OCI-M1 (cell line): ENCODE measurements around the gene NXNL1.
"Not testable (repeated sequence)": the region's sequence is repeated elsewhere in the genome, so short reads cannot be mapped to it uniquely, and the experiment has no call there.

Experiments used
- DNase-seq: peaks from one replicate; lab custom pipeline; 2025; lab: John Stamatoyannopoulos, UW

NXNL1 gene

GRCh38 chr19:17460372-17461230 is at the start of gene NXNL1:
Gene NXNL1 (minus strand): TSS chr19:17460926. CDS start chr19:17460869, 57 bp downstream.
- no peak for DNase-seq

- not testable (repeated sequence) for DNase-seq
Observed at GRCh38 chr19:17508558-17508933, 47.8 kb upstream of the NXNL1 start.

DNA sequence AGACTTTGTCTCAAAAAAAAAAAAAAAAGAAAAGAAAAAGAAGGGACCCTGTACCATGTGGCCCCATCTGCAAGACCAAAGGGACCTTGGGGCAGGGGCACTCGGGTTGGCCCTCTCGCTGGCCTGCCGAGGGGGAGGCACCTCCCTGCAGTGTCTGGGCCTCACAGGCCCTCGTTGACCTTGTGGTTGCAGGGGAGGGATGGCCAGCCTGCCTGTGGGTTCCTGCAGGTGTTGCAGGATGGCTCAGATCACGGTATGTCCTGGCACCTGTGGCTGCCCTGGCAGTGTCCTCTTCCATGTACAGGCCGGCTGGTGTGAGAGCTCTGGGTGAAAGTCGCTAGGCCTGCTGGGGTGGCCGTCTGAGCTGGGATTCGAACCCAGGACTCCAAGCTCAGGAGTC is 46.0 kb upstream of the NXNL1 start:
- DNase-seq, result no peak

DNA sequence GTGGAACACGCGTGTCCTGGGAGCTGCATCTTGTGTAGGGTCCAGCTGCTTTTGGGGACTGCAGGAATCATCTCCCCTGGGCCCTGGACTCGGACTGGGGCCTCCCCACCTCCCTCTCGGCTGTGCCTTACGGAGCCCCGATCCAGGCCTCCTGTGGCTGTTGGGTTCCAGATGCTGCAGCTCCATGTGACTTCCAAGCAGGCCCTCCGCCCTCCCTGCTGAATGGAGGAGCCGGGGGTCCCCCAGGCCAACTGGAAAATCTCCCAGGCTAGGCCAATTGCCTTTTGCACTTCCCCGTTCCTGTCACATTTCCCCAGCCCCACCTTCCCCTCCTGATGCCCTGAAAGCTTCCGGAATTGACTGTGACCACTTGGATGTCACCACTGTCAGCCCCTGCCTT is 44.5 kb upstream of the NXNL1 start:
- no peak for DNase-seq

GRCh38 chr19:17504456-17504855 is 43.7 kb upstream of the NXNL1 start:
- no peak for DNase-seq

GRCh38 chr19:17504030-17504429 is 43.3 kb upstream of the NXNL1 start:
- no peak for DNase-seq

DNA sequence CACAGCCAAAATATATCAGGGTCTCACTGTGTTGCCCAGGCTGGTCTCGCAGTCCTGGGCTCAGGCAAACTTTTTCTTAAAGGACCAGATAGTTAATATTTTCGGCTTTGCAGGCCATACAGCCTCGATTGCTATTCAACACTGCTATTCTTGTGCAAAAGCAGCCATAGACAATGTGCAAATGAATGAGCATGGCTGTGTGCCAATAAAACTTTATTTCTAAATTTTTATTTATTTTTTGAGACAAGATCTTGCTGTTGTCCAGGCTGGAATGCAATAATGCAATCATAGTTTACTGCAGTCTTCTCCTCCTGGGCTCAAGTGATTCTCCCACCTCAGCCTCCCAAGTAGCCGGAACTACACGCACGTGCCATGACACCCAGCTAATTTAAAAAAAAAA is 42.5 kb upstream of the NXNL1 start:
- no peak for DNase-seq

DNA sequence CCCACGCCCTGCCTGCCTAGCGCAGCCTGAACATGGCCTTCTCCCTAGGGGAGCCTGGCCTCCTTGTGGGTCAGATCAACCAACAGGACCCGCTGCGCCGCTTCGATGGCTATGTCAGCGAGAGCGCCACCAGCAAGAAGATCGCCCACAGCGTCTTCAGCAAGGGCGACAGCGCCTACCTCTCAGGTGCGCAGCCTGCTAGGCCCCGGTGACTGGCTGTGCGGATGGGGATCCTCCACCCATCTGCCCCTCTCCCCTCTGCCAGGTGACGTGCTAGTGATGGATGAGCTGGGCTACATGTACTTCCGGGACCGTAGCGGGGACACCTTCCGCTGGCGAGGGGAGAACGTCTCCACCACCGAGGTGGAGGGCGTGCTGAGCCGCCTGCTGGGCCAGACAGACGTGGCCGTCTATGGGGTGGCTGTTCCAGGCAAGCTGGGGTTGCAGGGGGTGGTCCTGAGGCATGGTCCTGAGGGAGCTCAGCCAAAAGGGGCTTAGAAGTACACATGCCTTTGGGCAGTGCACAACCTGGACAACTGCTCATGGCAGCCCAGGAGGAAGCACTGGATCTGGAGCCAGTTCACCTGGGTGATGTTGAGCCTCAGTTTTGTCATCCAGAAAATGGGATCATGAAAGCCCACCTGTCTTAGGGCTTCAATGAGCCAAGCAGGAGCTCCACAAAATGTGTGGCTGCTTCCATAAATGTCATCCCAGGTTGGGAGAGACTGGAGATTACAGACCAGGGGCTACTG is 39.9 kb upstream of the NXNL1 start:
- DNase-seq, result no peak

GRCh38 chr19:17499648-17500446 is 39.1 kb upstream of the NXNL1 start:
- no peak for DNase-seq

DNA sequence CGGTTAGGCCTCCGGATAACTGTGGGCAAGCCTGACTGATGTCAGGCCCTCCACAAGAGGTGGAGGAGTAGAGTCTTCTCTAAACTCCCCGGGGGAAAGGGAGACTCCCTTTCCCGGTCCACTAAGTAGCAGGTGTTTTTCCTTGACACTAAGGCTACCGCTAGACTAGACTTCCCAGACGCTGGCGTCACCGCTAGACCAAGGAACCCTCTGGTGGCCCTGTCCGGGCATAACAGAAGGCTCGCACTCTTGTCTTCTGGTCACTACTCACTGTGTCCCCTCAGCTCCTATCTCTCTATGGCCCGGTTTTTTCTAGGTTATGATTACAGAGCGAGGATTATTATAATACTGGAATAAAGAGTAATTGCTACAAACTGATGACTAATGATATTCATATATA is 38.3 kb upstream of the NXNL1 start:
- DNase-seq, result not testable (repeated sequence)

DNA sequence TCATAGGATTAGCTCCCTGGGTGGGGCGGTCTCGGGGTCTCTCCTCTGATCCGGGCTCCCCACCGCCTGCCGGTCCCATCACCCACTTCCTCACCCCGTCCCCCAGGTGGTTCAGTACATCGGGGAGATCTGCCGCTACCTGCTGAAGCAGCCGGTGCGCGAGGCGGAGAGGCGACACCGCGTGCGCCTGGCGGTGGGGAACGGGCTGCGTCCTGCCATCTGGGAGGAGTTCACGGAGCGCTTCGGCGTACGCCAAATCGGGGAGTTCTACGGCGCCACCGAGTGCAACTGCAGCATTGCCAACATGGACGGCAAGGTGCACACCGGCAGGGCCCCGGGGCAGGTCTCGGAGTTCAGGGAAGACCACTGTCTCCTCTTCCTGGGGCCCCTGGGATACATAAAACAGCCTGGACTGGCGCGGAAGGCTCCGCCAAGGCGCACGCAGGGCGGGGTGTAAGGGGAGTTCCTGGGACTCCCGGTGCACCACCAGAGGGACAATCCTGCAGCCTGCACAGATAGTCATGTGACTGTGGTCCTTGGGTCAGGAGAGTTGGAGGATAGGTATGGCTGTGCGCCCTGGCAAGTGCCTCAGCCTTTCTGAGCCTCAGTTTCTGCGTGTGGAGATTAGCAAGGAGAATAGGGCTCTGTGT is 36.5 kb upstream of the NXNL1 start:
- DNase-seq, result no peak

- peak; percentile 87 for DNase-seq
Observed at GRCh38 chr19:17496337-17496997, 35.7 kb upstream of the NXNL1 start.

- DNase-seq, result no peak
Observed at GRCh38 chr19:17495639-17496296, 35.0 kb upstream of the NXNL1 start.

- DNase-seq, result no peak
Observed at GRCh38 chr19:17491287-17491686, 30.6 kb upstream of the NXNL1 start.

- DNase-seq, result no peak
Observed at GRCh38 chr19:17490411-17490810, 29.7 kb upstream of the NXNL1 start.

GRCh38 chr19:17489392-17490030 is 28.8 kb upstream of the NXNL1 start:
- DNase-seq, result no peak

DNA sequence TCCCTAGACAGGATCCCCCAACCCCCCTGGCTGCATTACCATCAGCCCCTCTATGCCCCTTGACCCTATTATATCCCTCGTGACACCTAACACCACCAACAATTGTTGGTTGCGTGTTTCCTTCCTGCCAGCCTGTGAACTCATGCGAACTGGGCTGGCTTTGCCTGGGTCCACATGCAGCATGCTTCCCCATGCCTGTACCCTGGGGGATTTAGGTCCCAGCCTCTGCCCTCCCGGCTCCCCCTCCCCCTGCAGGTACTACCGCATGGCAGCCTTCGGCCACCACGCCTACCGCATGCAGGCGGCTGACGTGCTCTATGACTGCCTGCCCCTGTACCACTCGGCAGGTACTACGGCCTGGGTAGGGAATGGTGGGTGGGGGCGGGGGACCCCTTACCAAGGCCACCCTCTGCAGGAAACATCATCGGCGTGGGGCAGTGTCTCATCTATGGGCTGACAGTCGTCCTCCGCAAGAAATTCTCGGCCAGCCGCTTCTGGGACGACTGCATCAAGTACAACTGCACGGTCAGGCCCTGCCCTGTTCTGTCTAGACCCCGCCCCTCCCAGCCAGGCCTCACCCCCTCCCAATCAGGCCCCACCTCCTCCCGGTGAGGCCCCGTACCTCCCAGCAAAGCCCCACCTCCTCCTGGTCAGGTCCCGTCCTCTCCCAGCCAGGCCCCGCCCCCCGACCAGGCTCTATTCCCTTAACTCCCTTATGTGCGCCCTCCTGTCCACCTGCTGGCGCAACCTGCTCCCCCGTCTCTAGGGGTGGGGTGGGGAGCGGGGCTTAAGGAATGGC is 28.1 kb upstream of the NXNL1 start:
- peak; percentile 16 for DNase-seq

DNA sequence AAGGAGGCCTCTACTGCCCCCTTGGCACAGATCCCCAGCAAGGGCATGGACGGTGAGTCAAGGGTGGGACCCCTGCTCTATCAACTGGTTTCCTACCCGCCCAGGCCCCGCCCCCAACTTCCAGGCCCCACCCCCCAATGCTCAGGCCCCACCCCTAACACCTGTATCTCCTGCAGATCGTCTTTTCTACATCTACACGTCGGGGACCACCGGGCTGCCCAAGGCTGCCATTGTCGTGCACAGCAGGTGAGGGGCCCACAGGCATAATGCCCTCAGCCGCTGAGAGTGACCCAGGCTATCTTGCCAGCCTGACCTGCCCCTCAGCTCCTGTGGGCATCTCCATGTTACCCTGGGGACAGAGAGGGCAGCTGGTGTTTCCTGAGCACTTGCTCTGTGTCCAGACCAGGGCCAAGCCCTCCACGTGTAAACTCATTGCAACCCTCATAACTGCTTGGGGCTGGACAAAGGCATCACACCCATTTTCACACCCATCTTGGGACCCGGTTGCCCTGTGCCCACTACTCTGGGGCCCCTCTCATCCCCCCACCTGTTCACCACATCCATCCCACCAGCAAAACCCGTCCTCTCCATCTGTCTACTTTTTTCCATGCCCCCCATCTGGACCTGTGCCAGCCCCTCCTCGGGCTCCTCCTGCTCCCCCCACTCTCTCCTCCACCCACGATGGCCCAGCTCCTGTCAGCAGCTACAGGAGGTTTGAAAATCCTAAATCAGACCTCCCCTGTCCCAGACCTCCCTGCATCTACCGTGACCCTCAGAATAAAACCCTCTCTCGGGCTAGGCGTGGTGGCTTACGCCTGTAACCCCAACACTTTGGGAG is 26.8 kb upstream of the NXNL1 start:
- DNase-seq, result no peak
